Measurements from ENCODE around the gene RALGPS2.

DNA sequence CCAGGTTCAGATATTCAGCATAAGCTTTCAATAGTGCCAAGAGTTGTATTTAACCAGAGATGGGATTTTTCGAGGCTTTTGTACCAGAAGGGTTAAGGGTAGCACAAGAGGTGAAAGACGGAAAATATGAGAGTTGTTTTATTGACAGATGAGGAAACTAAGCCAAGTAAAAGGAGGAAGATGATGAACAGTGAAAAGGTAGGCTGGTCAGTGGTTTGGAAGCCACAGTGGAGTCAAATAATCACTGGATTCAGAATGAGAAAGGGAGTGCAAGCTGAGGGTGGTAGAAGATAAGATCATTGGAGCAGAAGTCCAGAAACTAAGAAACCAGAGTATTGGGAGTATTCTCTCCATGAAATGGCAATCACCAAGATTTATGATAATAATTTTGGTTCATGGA is 100.1 kb downstream of the RALGPS2 start:
- TF ChIP-seq ZNF565 (CRISPR knock-in tag; conservative IDR thresholded peaks at IDR 0.05; ENCODE audit: low read depth) (no peak), SNAI2 (CRISPR knock-in tag; IDR thresholded peaks at IDR 0.05) (no peak), CSDC2 (CRISPR knock-in tag; IDR thresholded peaks at IDR 0.05) (no peak), PPARA (CRISPR knock-in tag; IDR thresholded peaks at IDR 0.05; ENCODE audit: borderline replicate concordance) (no peak), GLIS3 (CRISPR knock-in tag; IDR thresholded peaks at IDR 0.05) (no peak), ARNTL (CRISPR knock-in tag; IDR thresholded peaks at IDR 0.05; ENCODE audit: borderline replicate concordance, low read depth) (no peak)
- TF ChIP-seq, protein P1, sequence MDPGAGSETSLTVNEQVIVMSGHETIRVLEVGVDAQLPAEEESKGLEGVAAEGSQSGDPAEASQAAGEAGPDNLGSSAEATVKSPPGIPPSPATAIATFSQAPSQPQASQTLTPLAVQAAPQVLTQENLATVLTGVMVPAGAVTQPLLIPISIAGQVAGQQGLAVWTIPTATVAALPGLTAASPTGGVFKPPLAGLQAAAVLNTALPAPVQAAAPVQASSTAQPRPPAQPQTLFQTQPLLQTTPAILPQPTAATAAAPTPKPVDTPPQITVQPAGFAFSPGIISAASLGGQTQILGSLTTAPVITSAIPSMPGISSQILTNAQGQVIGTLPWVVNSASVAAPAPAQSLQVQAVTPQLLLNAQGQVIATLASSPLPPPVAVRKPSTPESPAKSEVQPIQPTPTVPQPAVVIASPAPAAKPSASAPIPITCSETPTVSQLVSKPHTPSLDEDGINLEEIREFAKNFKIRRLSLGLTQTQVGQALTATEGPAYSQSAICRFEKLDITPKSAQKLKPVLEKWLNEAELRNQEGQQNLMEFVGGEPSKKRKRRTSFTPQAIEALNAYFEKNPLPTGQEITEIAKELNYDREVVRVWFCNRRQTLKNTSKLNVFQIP (CRISPR knock-in tag; IDR thresholded peaks at IDR 0.05; ENCODE audit: borderline replicate concordance, low read depth) = no peak
- TF ChIP-seq, protein P2, sequence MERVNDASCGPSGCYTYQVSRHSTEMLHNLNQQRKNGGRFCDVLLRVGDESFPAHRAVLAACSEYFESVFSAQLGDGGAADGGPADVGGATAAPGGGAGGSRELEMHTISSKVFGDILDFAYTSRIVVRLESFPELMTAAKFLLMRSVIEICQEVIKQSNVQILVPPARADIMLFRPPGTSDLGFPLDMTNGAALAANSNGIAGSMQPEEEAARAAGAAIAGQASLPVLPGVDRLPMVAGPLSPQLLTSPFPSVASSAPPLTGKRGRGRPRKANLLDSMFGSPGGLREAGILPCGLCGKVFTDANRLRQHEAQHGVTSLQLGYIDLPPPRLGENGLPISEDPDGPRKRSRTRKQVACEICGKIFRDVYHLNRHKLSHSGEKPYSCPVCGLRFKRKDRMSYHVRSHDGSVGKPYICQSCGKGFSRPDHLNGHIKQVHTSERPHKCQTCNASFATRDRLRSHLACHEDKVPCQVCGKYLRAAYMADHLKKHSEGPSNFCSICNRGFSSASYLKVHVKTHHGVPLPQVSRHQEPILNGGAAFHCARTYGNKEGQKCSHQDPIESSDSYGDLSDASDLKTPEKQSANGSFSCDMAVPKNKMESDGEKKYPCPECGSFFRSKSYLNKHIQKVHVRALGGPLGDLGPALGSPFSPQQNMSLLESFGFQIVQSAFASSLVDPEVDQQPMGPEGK (CRISPR knock-in tag; IDR thresholded peaks at IDR 0.05; ENCODE audit: borderline replicate concordance) = no peak
